GM19240 (cell line): ENCODE measurements around the gene SAMD7.

ENCODE experiments used
- DNase-seq: peaks from one replicate; pipeline ENCODE4 v3.0.0; 2011; ENCODE audit warnings: low spot score; ENCODE audit not compliant: insufficient read length

Gene SAMD7

GRCh38 chr3:169911272-169911671 is at the start of gene SAMD7:
TSS of gene SAMD7 (plus strand) at chr3:169911572. CDS start at chr3:169919499, 7,927 bp downstream.
- DNase-seq: no peak

DNA sequence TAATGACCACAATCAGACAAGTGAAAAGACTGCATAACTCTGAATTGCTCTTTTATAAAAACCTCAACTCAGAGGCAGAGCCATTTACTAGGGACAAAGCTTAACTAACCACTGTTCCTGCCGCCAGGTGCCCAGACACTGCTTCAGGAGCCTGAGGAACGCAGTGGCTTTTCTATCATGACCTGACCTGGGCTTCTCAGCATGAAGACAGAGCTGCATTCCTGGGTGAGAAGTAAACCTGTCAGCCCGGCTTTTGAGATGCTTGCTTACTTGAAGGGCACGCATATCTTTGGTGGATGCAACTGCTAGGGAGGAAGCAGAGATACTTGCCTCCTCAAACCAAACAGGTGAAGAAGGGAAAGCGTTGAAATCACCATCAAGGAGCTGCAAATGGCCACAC is 49.5 kb upstream of the SAMD7 start:
- no peak for DNase-seq

GRCh38 chr3:169863458-169863899 is 47.9 kb upstream of the SAMD7 start:
- DNase-seq: no peak

GRCh38 chr3:169864270-169864669 is 47.1 kb upstream of the SAMD7 start:
- DNase-seq: no peak

- no peak for DNase-seq
Measured at GRCh38 chr3:169865176-169865767, 46.1 kb upstream of the SAMD7 start.

DNA sequence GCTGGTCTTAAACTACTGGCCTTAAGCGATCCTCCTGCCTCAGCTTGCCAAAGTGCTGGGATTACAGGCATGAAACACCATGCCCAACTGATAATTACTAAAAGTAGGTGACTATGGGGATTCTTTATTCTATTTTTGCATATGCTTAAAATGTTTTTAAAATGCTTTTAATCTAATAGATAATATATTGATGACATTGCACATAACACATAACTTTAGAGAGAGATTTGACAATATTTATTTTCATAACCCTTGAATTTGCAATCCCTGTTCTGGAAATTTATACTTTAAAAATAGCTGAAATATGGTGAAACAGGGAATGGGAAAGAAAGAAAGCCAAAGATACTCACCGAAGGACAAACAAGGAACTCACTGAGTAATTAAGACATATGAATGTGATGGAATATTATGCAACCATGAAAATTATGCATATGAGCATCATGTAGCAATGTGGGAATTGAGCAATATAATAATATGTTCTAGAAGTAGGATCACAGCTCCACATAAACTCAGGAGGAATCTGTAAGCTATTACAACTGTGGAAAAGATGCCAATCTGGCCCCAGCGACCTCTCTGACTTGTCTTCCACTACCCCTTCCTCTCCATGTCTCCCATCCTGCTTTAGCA is 43.7 kb upstream of the SAMD7 start:
- DNase-seq: no peak

- no peak for DNase-seq
Measured at GRCh38 chr3:169868369-169868768, 43.0 kb upstream of the SAMD7 start.

- no peak for DNase-seq
Measured at GRCh38 chr3:169869484-169870220, 41.7 kb upstream of the SAMD7 start, which contains the start of gene LRRC31. TSS of gene LRRC31 (minus strand) at chr3:169869935. CDS start at chr3:169869807, 128 bp downstream.

GRCh38 chr3:169871129-169871886 is 40.1 kb upstream of the SAMD7 start:
- DNase-seq: no peak

- DNase-seq: no peak
Measured at GRCh38 chr3:169879013-169879557, 32.3 kb upstream of the SAMD7 start.

DNA sequence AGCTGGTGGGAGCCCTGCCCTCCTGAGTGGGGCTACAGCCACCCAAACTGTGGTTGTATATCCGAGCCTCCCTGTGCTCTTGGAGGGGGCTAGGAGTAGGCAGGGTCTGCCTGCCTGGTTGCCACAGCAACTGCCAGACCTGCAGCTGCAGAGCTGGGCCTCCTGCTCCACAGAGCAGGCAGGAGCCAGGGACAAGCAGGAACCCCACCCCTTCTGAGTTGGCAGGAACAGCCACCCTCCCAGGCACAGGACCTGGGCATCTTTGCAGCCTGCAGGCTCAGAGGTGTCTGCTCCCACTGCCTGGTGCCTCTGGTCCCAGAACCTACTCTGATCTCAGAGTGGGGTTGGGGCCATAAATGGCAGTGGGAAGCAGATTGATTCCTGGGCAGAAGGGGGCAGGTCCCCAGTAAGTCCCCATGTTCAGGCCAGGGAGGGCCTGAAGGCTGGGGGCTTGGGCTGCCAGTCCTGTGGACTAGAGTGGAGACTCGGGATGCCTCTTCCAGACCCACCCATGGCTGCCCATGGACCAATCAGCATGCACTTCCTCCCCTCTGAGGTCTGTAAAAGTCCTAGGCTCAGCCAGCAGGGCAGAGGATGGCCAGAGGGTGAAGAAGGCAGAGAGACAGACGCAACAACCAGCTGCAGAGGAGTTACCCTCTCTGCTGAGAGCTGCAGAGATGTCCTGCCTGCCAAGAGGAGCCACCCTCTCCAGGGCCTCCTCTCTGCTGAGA is 31.4 kb upstream of the SAMD7 start:
- no peak for DNase-seq

DNA sequence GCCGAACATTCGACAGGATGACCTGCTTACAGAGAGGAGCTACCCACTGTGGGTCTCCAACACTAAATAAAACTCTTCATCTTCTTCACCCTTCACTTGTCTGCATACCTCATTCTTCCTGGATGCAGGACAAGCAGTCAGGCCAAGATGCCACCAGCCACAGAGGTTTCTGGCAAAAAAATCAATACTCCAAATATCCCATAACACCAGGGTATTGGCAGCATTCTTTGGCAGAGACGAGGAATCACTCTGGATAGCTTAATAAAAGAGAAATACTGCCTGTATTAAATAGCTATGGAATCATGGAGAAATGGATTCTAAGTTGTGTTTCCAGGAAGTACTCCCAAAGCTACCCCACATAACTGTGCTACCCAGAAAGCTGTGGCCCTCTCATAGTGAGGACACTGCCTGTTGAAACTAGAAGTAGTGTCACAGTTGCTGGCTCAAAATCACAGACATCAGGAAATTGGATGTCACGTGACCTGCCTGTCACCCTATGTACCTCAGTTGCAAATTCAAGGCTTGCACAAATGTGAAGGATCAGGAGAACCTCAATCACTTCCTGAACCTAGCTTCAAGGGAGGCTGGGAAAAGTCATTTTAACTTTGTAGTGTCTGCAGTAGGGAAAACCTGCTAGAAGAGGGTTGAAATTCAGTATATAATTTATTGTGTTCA is 30.7 kb upstream of the SAMD7 start:
- no peak for DNase-seq

DNA sequence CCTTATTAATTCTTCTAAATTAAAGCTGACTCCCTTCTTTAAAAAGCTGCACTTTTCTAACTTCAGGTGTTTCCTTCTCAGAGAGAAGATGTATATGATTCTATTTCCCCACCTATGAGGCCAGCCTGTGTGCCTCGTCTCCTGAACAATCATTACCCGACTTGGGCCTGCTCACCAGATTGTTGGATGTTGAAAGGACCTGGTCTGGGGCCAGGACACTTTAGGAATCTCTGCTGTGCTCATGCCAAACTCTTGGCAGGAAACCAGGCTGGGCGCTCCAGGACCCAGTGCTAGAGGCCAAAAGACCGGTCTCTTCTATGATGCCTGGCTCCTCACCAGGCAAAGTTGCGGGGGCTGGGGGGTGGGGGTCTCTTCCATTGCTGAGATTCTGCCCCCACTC is 24.7 kb upstream of the SAMD7 start:
- no peak for DNase-seq

- DNase-seq: no peak
Measured at GRCh38 chr3:169891886-169892285, 19.5 kb upstream of the SAMD7 start.

- DNase-seq: no peak
Measured at GRCh38 chr3:169894110-169894509, 17.3 kb upstream of the SAMD7 start.

GRCh38 chr3:169895072-169895471 is 16.3 kb upstream of the SAMD7 start:
- DNase-seq: no peak

DNA sequence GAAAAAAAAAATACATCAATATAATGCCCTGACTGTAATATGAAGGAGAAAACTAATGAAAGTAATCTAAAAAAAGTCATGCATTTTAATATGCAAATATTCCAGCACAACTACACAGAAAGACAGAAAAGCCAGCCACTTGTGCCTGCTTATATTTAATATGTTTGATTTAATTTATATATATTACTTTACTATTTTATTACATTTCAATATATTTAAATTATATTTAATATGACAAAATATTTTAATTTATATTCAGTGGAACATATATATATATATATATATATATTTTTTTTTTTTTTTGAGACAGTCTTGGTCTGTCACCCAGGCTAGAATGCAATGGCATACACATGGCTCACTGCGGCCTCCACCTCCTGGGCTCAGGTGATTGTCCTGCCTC is 14.1 kb upstream of the SAMD7 start:
- DNase-seq: no peak

DNA sequence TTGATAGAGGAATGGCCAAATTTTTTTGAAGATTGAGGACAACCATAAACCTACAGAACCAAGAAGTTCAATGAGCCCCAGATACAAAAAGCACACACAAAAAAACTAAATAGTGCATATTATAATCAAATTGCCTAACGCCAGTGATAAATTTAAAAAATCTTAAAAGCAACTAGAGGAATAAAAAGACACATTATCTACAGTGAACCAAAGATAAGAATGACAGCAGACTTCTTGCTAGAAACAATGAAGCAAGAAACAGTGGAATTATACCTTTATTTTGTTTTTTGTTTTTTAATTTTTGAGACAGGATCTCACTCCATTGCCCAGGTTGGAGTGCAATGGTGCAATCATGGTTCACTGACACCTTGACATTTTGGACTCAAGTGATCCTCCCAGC is 9.9 kb upstream of the SAMD7 start:
- no peak for DNase-seq

GRCh38 chr3:169905404-169905803 is 6.0 kb upstream of the SAMD7 start:
- no peak for DNase-seq

- no peak for DNase-seq
Measured at GRCh38 chr3:169907476-169907875, 3.9 kb upstream of the SAMD7 start.
